A549 (cell line): ENCODE measurements around the gene CITED4. TPM values are rescaled to one million over a fixed set of nuclear protein-coding genes. Genes with fewer than 3 reads are reported as not detected.
A peak's percentile ranks its signal among the peaks of the same experiment; 100 is the strongest.

Source experiments
- ATAC-seq, 2 experiments: fragments of 200-7000 bp in 1 of 2; fragments of >200 bp in 1 of 2; cut with Nextera tagmentation in 1 of 2; cut with Tn5 transposase in 1 of 2; 3 replicates each; pipeline versions ENCODE4 v1.8.0 to v1.9.1; 2018 to 2020; ENCODE audit warnings: mild to moderate bottlenecking in 1 of 2, moderate library complexity in 1 of 2
- CTCF ChIA-PET: fragments of 300-600 bp; sonication (Branson Sonifier 250); formaldehyde crosslinking; extraction: SDS; loops from one replicate; lab custom pipeline; 2021; ENCODE audit warnings: antibody characterized with exemption, inconsistent platforms; lab: Yijun Ruan, JAX
- POLR2A ChIA-PET: fragments of 350-600 bp; formaldehyde crosslinking; extraction: SDS; loops from one replicate; lab custom pipeline; 2021; ENCODE audit warnings: antibody characterized with exemption, inconsistent platforms; lab: Yijun Ruan, JAX
- DNase-seq, 2 experiments: peaks; one replicate each; pipeline versions ENCODE4 v3.0.0 to v3.0.0-alpha.2; 2011 to 2016; ENCODE audit warnings: low read depth in 1 of 2, low spot score in 1 of 2
- FAIRE-seq: peaks from 2 replicates; lab custom pipeline; 2011; peaks lifted over from hg19 to GRCh38; lab: Jason Lieb, UNC
- H3K27ac ChIP-seq, 2 experiments: fragments of >200 bp; sonication (Bioruptor Twin); formaldehyde crosslinking; 3 replicates each; pipeline ENCODE4 v1.5.1; 2016 to 2017
- H3K4me1 ChIP-seq: fragments of >200 bp; sonication (Bioruptor Twin); formaldehyde crosslinking; 3 replicates; pipeline ENCODE4 v1.6.1; 2016
- H3K4me2 ChIP-seq: fragments of >200 bp; sonication (Bioruptor Twin); formaldehyde crosslinking; 3 replicates; pipeline ENCODE4 v1.6.1; 2016
- H3K4me3 ChIP-seq: fragments of >200 bp; sonication (Bioruptor Twin); formaldehyde crosslinking; 3 replicates; pipeline ENCODE4 v1.5.1; 2016
- H3K9me3 ChIP-seq: fragments of >200 bp; sonication (Bioruptor Twin); formaldehyde crosslinking; 3 replicates; pipeline ENCODE4 v1.6.1; 2016
- BHLHE40 ChIP-seq: IDR thresholded peaks from 2 replicates; pipeline ENCODE4 v1.6.1; 2012; ENCODE audit warnings: low read depth, low read length, inconsistent platforms
- CBX8 ChIP-seq: fragments of 200-600 bp; sonication (generic); IDR thresholded peaks from 2 replicates; pipeline ENCODE4 v1.6.1; 2016
- CHD2 ChIP-seq: fragments of 150-350 bp; IDR thresholded peaks from 2 replicates; pipeline ENCODE4 v1.6.1; 2014; ENCODE audit warnings: low read length; ENCODE audit not compliant: partially characterized antibody
- CHD4 ChIP-seq: fragments of 200-600 bp; sonication (generic); IDR thresholded peaks from 2 replicates; pipeline ENCODE4 v1.6.1; 2016; ENCODE audit warnings: antibody characterized with exemption, mild to moderate bottlenecking, borderline replicate concordance
- EHF ChIP-seq: fragments of 250-450 bp; sonication (Bioruptor Pico); IDR thresholded peaks from 2 replicates; pipeline ENCODE4 v1.5.0; 2020; ENCODE audit warnings: mild to moderate bottlenecking
- EP300 ChIP-seq, 2 experiments: fragments of >200 bp; sonication (Bioruptor Twin); formaldehyde crosslinking; IDR thresholded peaks; 2 replicates in 1 of 2; 3 replicates in 1 of 2; pipeline ENCODE4 v1.6.1; 2016 to 2017
- FOSB ChIP-seq: fragments of 250-450 bp; sonication (Bioruptor Pico); IDR thresholded peaks from 2 replicates; pipeline ENCODE4 v1.5.0; 2020; ENCODE audit warnings: mild to moderate bottlenecking, moderate library complexity
- FOXS1 ChIP-seq: fragments of 250-450 bp; sonication (Bioruptor Pico); IDR thresholded peaks from 2 replicates; pipeline ENCODE4 v1.5.0; 2020; ENCODE audit warnings: mild to moderate bottlenecking, moderate library complexity
- HEYL ChIP-seq: fragments of 250-450 bp; sonication (Bioruptor Pico); IDR thresholded peaks from 2 replicates; pipeline ENCODE4 v1.8.0; 2021; ENCODE audit warnings: mild to moderate bottlenecking, moderate library complexity
- HOXB5 ChIP-seq: fragments of 250-450 bp; sonication (Bioruptor Pico); IDR thresholded peaks from 2 replicates; pipeline ENCODE4 v1.5.0; 2020; ENCODE audit warnings: mild to moderate bottlenecking, moderate library complexity
- JUN ChIP-seq, 2 experiments: fragments of >200 bp; sonication (Bioruptor Twin); formaldehyde crosslinking; IDR thresholded peaks; 2 replicates in 1 of 2; 3 replicates in 1 of 2; pipeline ENCODE4 v1.6.1; 2016 to 2017
- JUNB ChIP-seq: fragments of >200 bp; sonication (Bioruptor Twin); formaldehyde crosslinking; IDR thresholded peaks from 2 replicates; pipeline ENCODE4 v1.6.1; 2016
- KDM1A ChIP-seq: fragments of 200-600 bp; sonication (generic); IDR thresholded peaks from 2 replicates; pipeline ENCODE4 v1.6.1; 2016; ENCODE audit warnings: low read depth, mild to moderate bottlenecking
- KDM5A ChIP-seq: fragments of 200-600 bp; sonication (generic); IDR thresholded peaks from 2 replicates; pipeline ENCODE4 v1.6.1; 2016; ENCODE audit warnings: antibody characterized with exemption, mild to moderate bottlenecking
- MAFK ChIP-seq: fragments of 450-650 bp; IDR thresholded peaks from 2 replicates; pipeline ENCODE4 v1.6.1; 2014; ENCODE audit not compliant: partially characterized antibody
- MAZ ChIP-seq: fragments of 150-350 bp; IDR thresholded peaks from 2 replicates; pipeline ENCODE4 v1.6.1; 2014; ENCODE audit warnings: antibody characterized with exemption, low read depth, low read length, borderline replicate concordance
- NPAS2 ChIP-seq: fragments of 250-450 bp; sonication (Bioruptor Pico); IDR thresholded peaks from 2 replicates; pipeline ENCODE4 v1.8.0; 2022; ENCODE audit warnings: mild to moderate bottlenecking, moderate library complexity, borderline replicate concordance
- NR3C1 ChIP-seq: fragments of >200 bp; sonication (Bioruptor Twin); formaldehyde crosslinking; IDR thresholded peaks from 3 replicates; pipeline ENCODE4 v1.6.1; 2017
- RAD21 ChIP-seq, 2 experiments: fragments of >200 bp in 1 of 2; sonication (Bioruptor Twin) in 1 of 2; formaldehyde crosslinking in 1 of 2; IDR thresholded peaks in 1 of 2; conservative IDR thresholded peaks in 1 of 2; 2 replicates in 1 of 2; 3 replicates in 1 of 2; pipeline ENCODE4 v1.6.1; 2012 to 2018; ENCODE audit warnings: inconsistent platforms in 1 of 2
- RARB ChIP-seq: fragments of 250-450 bp; sonication (Bioruptor Pico); IDR thresholded peaks from 2 replicates; pipeline ENCODE4 v1.8.0; 2021; ENCODE audit warnings: mild to moderate bottlenecking, moderate library complexity
- RCOR1 ChIP-seq: fragments of 150-350 bp; IDR thresholded peaks from 2 replicates; pipeline ENCODE4 v1.6.1; 2014; ENCODE audit warnings: antibody characterized with exemption, low read length, low read depth
- RFX5 ChIP-seq: fragments of 450-650 bp; IDR thresholded peaks from 2 replicates; pipeline ENCODE4 v1.7.1; 2014; ENCODE audit warnings: antibody characterized with exemption, mild to moderate bottlenecking, moderate library complexity
- SMC3 ChIP-seq: fragments of >200 bp; sonication (Bioruptor Twin); formaldehyde crosslinking; IDR thresholded peaks from 3 replicates; pipeline ENCODE4 v1.6.1; 2018; ENCODE audit warnings: inconsistent platforms
- TFCP2L1 ChIP-seq: fragments of 250-450 bp; sonication (Bioruptor Pico); IDR thresholded peaks from 2 replicates; pipeline ENCODE4 v1.5.0; 2021; ENCODE audit warnings: mild to moderate bottlenecking
- TP53 ChIP-seq: fragments of 250-450 bp; sonication (Bioruptor Pico); IDR thresholded peaks from 2 replicates; pipeline ENCODE4 v1.5.0; 2021; ENCODE audit warnings: mild to moderate bottlenecking, moderate library complexity
- ZC3H11A ChIP-seq: fragments of 450-650 bp; IDR thresholded peaks from 2 replicates; pipeline ENCODE4 v1.6.1; 2014; ENCODE audit warnings: antibody characterized with exemption, mild to moderate bottlenecking
- ZFP36 ChIP-seq: fragments of 450-650 bp; IDR thresholded peaks from 2 replicates; pipeline ENCODE4 v1.6.1; 2014; ENCODE audit warnings: borderline replicate concordance; ENCODE audit not compliant: partially characterized antibody
- WGBS: methylation state at CpG from one replicate; pipeline ENCODE4 v1.1.6; 2017; ENCODE audit errors: missing lambda C conversion rate; 5-methylcytosine and 5-hydroxymethylcytosine counted together
- polyA plus RNA-seq, 4 experiments: library from polyadenylated mRNA; depleted of rRNA in 3 of 4; stranded (reverse); fragments of >200 nt; fragmentation: RNase III in 1 of 4; extraction: RNeasy Plus Mini Kit Qiagen cat#74134 plus additional on column Dnase treatment in 1 of 4; gene quantifications; 2 replicates in 3 of 4; 3 replicates in 1 of 4; pipeline ENCODE4 v1.2.3, GENCODE V29; 2011 to 2017
- TF ChIP-seq, protein P1 (sequence below): fragments of >200 bp; sonication (Bioruptor Twin); formaldehyde crosslinking; IDR thresholded peaks from 2 replicates; pipeline ENCODE4 v1.6.1; 2016
- TF ChIP-seq, protein P2 (sequence below): fragments of 200-600 bp; sonication (generic); IDR thresholded peaks from 2 replicates; pipeline ENCODE4 v1.6.1; 2016; ENCODE audit warnings: antibody characterized with exemption, mild to moderate bottlenecking, moderate library complexity
- TF ChIP-seq, protein P3 (sequence below): IDR thresholded peaks from 2 replicates; pipeline ENCODE4 v1.6.1; 2012; ENCODE audit warnings: low read depth, borderline replicate concordance

CITED4 gene
- polyA plus RNA-seq, 2 of the 4 experiments (the other 2 are of a cell fraction): 7.1 to 32.2 TPM

- TF ChIP-seq TP53 (no peak), NR3C1 (no peak), CHD4 (no peak), KDM5A (no peak), HEYL (CRISPR knock-in tag) (no peak)
These were observed 37.4 kb downstream of the CITED4 start (continued) for GRCh38 chr1:40824591-40825434.

DNA sequence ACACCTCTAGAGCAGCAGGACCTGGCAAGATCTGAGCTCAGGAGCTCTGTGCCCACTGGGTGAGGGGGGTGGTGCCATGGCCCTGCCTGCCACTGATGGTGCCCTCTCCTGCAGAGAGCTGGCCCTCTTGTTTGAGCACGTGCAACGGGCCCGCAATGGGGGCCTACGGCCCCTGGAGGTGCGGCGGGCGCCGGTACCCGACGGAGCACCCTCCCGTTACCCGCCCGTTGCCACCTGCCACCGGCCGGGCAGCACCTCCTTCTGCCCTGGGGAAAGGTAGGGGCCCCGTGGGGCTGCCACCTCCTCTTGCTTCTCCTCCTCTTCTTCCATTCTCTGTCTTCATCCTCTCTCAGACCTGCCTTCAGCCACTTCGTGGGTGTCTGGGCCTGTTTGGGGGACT, 38.2 kb downstream of the CITED4 start:
- ChIA-PET POLR2A (no interaction called here), CTCF (interaction anchor here (0.6 to 1.7 kb wide), 6 partner anchors 9 to 392 kb away, joined by 3 to 5 read pairs (median 4); partner anchors contain the start of gene CITED4)
- peak overlapping the region; percentile 63 for H3K4me2 ChIP-seq
- 83% methylated on average over 14 of the region's 17 CpGs for WGBS
- DNase-seq (no peak), FAIRE-seq (no peak), ATAC-seq (no peak)
- H3K4me3 ChIP-seq: no peak overlapping the region
- peaks cover 22% of the 10 kb centered on the region for H3K4me1 ChIP-seq
- no peak for TF ChIP-seq ZC3H11A
- no peak for TF ChIP-seq NPAS2 (CRISPR knock-in tag)
- TF ChIP-seq, protein P1, sequence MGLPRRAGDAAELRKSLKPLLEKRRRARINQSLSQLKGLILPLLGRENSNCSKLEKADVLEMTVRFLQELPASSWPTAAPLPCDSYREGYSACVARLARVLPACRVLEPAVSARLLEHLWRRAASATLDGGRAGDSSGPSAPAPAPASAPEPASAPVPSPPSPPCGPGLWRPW: no peak
- TF ChIP-seq RARB (CRISPR knock-in tag): no peak
- TF ChIP-seq RAD21 (conservative IDR thresholded peaks at IDR 0.05 in 1 of 2, IDR thresholded peaks at IDR 0.05 in 1 of 2): no peak
- no peak for TF ChIP-seq MAZ
- no peak for TF ChIP-seq FOSB (CRISPR knock-in tag)
- no peak for TF ChIP-seq KDM5A
- TF ChIP-seq KDM1A: no peak
- no peak for TF ChIP-seq CHD2
- TF ChIP-seq CBX8: no peak
- no peak for TF ChIP-seq TFCP2L1 (CRISPR knock-in tag)
- no peak for TF ChIP-seq JUN (IDR thresholded peaks at IDR 0.05)
- no peak for TF ChIP-seq EHF (CRISPR knock-in tag)
- no peak for TF ChIP-seq MAFK
- TF ChIP-seq JUNB: no peak
- TF ChIP-seq, protein P2, sequence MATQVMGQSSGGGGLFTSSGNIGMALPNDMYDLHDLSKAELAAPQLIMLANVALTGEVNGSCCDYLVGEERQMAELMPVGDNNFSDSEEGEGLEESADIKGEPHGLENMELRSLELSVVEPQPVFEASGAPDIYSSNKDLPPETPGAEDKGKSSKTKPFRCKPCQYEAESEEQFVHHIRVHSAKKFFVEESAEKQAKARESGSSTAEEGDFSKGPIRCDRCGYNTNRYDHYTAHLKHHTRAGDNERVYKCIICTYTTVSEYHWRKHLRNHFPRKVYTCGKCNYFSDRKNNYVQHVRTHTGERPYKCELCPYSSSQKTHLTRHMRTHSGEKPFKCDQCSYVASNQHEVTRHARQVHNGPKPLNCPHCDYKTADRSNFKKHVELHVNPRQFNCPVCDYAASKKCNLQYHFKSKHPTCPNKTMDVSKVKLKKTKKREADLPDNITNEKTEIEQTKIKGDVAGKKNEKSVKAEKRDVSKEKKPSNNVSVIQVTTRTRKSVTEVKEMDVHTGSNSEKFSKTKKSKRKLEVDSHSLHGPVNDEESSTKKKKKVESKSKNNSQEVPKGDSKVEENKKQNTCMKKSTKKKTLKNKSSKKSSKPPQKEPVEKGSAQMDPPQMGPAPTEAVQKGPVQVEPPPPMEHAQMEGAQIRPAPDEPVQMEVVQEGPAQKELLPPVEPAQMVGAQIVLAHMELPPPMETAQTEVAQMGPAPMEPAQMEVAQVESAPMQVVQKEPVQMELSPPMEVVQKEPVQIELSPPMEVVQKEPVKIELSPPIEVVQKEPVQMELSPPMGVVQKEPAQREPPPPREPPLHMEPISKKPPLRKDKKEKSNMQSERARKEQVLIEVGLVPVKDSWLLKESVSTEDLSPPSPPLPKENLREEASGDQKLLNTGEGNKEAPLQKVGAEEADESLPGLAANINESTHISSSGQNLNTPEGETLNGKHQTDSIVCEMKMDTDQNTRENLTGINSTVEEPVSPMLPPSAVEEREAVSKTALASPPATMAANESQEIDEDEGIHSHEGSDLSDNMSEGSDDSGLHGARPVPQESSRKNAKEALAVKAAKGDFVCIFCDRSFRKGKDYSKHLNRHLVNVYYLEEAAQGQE: no peak
- no peak for TF ChIP-seq RFX5
- TF ChIP-seq ZFP36: no peak
- peak overlapping the region; percentile 35 to 81; a peak in 4 of 6 replicates for H3K27ac ChIP-seq
- H3K9me3 ChIP-seq: no peaks in the 10 kb centered on the region

GRCh38 chr1:40823345-40823744, 38.8 kb downstream of the CITED4 start:
- H3K9me3 ChIP-seq: no peaks in the 10 kb centered on the region
- CTCF ChIA-PET: interaction anchor here (1.2 to 1.7 kb wide), 2 partner anchors 9 to 24 kb away, joined by 3 to 4 read pairs; no protein-coding TSS in a partner anchor
- TF ChIP-seq RCOR1 (no peak), RARB (CRISPR knock-in tag) (no peak), HOXB5 (CRISPR knock-in tag) (no peak), BHLHE40 (no peak), SMC3 (no peak), CBX8 (no peak), EP300 (IDR thresholded peaks at IDR 0.05) (no peak), FOXS1 (CRISPR knock-in tag) (no peak), TP53 (no peak), FOSB (CRISPR knock-in tag) (no peak)
- TF ChIP-seq, protein P2: no peak
- TF ChIP-seq, protein P3, sequence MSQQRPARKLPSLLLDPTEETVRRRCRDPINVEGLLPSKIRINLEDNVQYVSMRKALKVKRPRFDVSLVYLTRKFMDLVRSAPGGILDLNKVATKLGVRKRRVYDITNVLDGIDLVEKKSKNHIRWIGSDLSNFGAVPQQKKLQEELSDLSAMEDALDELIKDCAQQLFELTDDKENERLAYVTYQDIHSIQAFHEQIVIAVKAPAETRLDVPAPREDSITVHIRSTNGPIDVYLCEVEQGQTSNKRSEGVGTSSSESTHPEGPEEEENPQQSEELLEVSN: no peak

More at GRCh38 chr1:40823345-40823744, 38.8 kb downstream of the CITED4 start:
- Histone ChIP-seq H3K4me1 (peaks cover 22% of the 10 kb centered on the region), H3K4me3 (no peak overlapping the region), H3K27ac (peak overlapping the region in 1 of 2 experiments; percentile 81; a peak in 2 of 6 replicates), H3K4me2 (no peak overlapping the region)
- DNase-seq (no peak), ATAC-seq (no peak), FAIRE-seq (no peak)
- POLR2A ChIA-PET: no interaction called here
- 81% methylated on average over 4 of the region's 4 CpGs for WGBS
